GM23248 (cell line): ENCODE results near the gene MYRFL.

ENCODE experiments used
- EZH2 ChIP-seq: fragments of 200-600 bp; sonication (generic); IDR thresholded peaks from 2 replicates; pipeline ENCODE4 v1.6.1; 2018; ENCODE audit warnings: antibody characterized with exemption, mild to moderate bottlenecking; ENCODE audit not compliant: insufficient read depth, poor library complexity, severe bottlenecking
- EZH2phosphoT487 ChIP-seq: fragments of 200-600 bp; sonication (generic); IDR thresholded peaks from 2 replicates; pipeline ENCODE4 v1.6.1; 2018; ENCODE audit warnings: antibody characterized with exemption, moderate library complexity, mild to moderate bottlenecking, low read depth; ENCODE audit not compliant: insufficient read depth

GRCh38 chr12:69932154-69932553 is 107.1 kb downstream of the MYRFL start:
- no peak for TF ChIP-seq EZH2
- no peak for TF ChIP-seq EZH2phosphoT487
